GM23338 (cell line): ENCODE measurements around the gene SLCO3A1. TPM values are rescaled to one million over a fixed set of nuclear protein-coding genes. Genes with fewer than 3 reads are reported as not detected.

ENCODE experiments used
- ATAC-seq: fragments of 200-7000 bp; cut with Tn5 transposase; 3 replicates; pipeline ENCODE4 v1.9.1; 2020
- DNase-seq: peaks from one replicate; pipeline ENCODE4 v3.0.0-alpha.2; 2015; ENCODE audit warnings: low spot score
- H2AFZ ChIP-seq: fragments of 200-600 bp; sonication (generic); 2 replicates; pipeline ENCODE4 v1.8.0; 2016; ENCODE audit warnings: antibody characterized with exemption, mild to moderate bottlenecking, moderate library complexity
- H3F3A ChIP-seq: fragments of 200-600 bp; sonication (generic); replicated peaks from 2 replicates; pipeline ENCODE4 v1.8.0; 2017; ENCODE audit warnings: antibody characterized with exemption, mixed run types, low read depth
- H3K27ac ChIP-seq: fragments of 200-600 bp; sonication (generic); 2 replicates; pipeline ENCODE4 v1.6.1; 2016; ENCODE audit warnings: low read depth
- H3K27me3 ChIP-seq: fragments of 200-600 bp; sonication (generic); 2 replicates; pipeline ENCODE4 v1.8.0; 2016; ENCODE audit warnings: mild to moderate bottlenecking, mixed run types, moderate library complexity; ENCODE audit not compliant: insufficient read depth
- H3K36me3 ChIP-seq: fragments of 200-600 bp; sonication (generic); 2 replicates; pipeline ENCODE4 v1.8.0; 2016; ENCODE audit warnings: mild to moderate bottlenecking; ENCODE audit not compliant: insufficient read depth
- H3K4me1 ChIP-seq: fragments of 200-600 bp; sonication (generic); 2 replicates; pipeline ENCODE4 v1.8.0; 2016; ENCODE audit warnings: mild to moderate bottlenecking, moderate library complexity; ENCODE audit not compliant: insufficient read depth
- H3K4me2 ChIP-seq: fragments of 200-600 bp; sonication (generic); 2 replicates; pipeline ENCODE4 v1.7.1; 2017; ENCODE audit warnings: mixed run types
- H3K4me3 ChIP-seq: fragments of 200-600 bp; sonication (generic); 2 replicates; pipeline ENCODE4 v1.6.1; 2016; ENCODE audit warnings: mixed run types
- H3K79me2 ChIP-seq: fragments of 200-600 bp; sonication (generic); replicated peaks from 2 replicates; pipeline ENCODE4 v1.8.0; 2017; ENCODE audit warnings: mild to moderate bottlenecking; ENCODE audit not compliant: insufficient read depth
- H3K9me2 ChIP-seq: fragments of 200-600 bp; sonication (generic); 2 replicates; pipeline ENCODE4 v1.8.0; 2017; ENCODE audit not compliant: insufficient read depth
- H4K20me1 ChIP-seq: fragments of 200-600 bp; sonication (generic); replicated peaks from 2 replicates; pipeline ENCODE4 v1.8.0; 2017; ENCODE audit warnings: mild to moderate bottlenecking; ENCODE audit not compliant: insufficient read depth
- H3K27ac Mint-ChIP-seq: 2 replicates; pipeline ENCODE4 v1.8.0; 2020; ENCODE audit warnings: inconsistent platforms, mild to moderate bottlenecking, moderate library complexity, mixed read lengths
- H3K27me3 Mint-ChIP-seq: 3 replicates; pipeline ENCODE4 v1.8.0; 2022; ENCODE audit warnings: low read depth, mild to moderate bottlenecking, moderate library complexity, mixed read lengths, inconsistent platforms; ENCODE audit not compliant: insufficient read depth, poor library complexity
- H3K36me3 Mint-ChIP-seq: 3 replicates; pipeline ENCODE4 v1.8.0; 2021; ENCODE audit warnings: low read depth, mild to moderate bottlenecking, inconsistent platforms, moderate library complexity, mixed read lengths
- H3K4me1 Mint-ChIP-seq: 3 replicates; pipeline ENCODE4 v1.8.0; 2020; ENCODE audit warnings: mild to moderate bottlenecking, inconsistent platforms, mixed read lengths
- H3K4me3 Mint-ChIP-seq: 3 replicates; pipeline ENCODE4 v1.8.0; 2021; ENCODE audit warnings: moderate library complexity, mild to moderate bottlenecking, inconsistent platforms, mixed read lengths
- H3K9me3 Mint-ChIP-seq: 3 replicates; pipeline ENCODE4 v1.8.0; 2020; ENCODE audit warnings: moderate library complexity, mild to moderate bottlenecking, inconsistent platforms, mixed read lengths
- EZH2phosphoT487 ChIP-seq: fragments of 200-600 bp; sonication (generic); IDR thresholded peaks from one replicate; pipeline ENCODE4 v1.8.1; 2018; ENCODE audit warnings: antibody characterized with exemption; ENCODE audit not compliant: unreplicated experiment
- JUNB ChIP-seq: IDR thresholded peaks from one replicate; pipeline ENCODE4 v1.6.1; 2016; ENCODE audit warnings: antibody characterized with exemption; ENCODE audit not compliant: unreplicated experiment
- NANOG ChIP-seq: IDR thresholded peaks from 2 replicates; pipeline ENCODE4 v1.6.1; 2016; ENCODE audit warnings: antibody characterized with exemption, borderline replicate concordance
- POLR2AphosphoS5 ChIP-seq: IDR thresholded peaks from 2 replicates; pipeline ENCODE4 v1.6.1; 2016; ENCODE audit warnings: antibody characterized with exemption, low read depth
- STAT1 ChIP-seq: IDR thresholded peaks from one replicate; pipeline ENCODE4 v1.6.1; 2016; ENCODE audit warnings: antibody characterized with exemption; ENCODE audit not compliant: unreplicated experiment
- polyA plus RNA-seq: library from polyadenylated mRNA; unstranded; fragments of >200 nt; fragmentation: Nextera tagmentation; extraction: Ambion mirVana; gene quantifications from 2 replicates; pipeline ENCODE4 v1.2.1, GENCODE V29; 2016
- total RNA-seq: library from RNA; depleted of rRNA; stranded (reverse); fragments of >200 nt; shearing (Covaris generic); gene quantifications from 2 replicates; pipeline ENCODE4 v1.2.3, GENCODE V29; 2014
- TF ChIP-seq, protein P1 (sequence below): IDR thresholded peaks from one replicate; pipeline ENCODE4 v1.6.1; 2018; ENCODE audit warnings: antibody characterized with exemption; ENCODE audit not compliant: unreplicated experiment
- TF ChIP-seq, protein P2 (sequence below): IDR thresholded peaks from 2 replicates; pipeline ENCODE4 v1.6.1; 2016; ENCODE audit warnings: antibody characterized with exemption
- TF ChIP-seq, protein P3 (sequence below), 2 experiments: fragments of 200-600 bp in 1 of 2; sonication (generic) in 1 of 2; conservative IDR thresholded peaks; 2 replicates each; pipeline versions ENCODE4 v1.5.1 to v1.6.1; 2016 to 2017; ENCODE audit warnings: antibody characterized with exemption in 2 of 2, low read depth in 2 of 2, mild to moderate bottlenecking in 2 of 2, moderate library complexity in 1 of 2

SLCO3A1 gene
- total and polyA plus RNA-seq, 2 experiments from 2014 or later: 7.3 to 9.4 TPM

DNA sequence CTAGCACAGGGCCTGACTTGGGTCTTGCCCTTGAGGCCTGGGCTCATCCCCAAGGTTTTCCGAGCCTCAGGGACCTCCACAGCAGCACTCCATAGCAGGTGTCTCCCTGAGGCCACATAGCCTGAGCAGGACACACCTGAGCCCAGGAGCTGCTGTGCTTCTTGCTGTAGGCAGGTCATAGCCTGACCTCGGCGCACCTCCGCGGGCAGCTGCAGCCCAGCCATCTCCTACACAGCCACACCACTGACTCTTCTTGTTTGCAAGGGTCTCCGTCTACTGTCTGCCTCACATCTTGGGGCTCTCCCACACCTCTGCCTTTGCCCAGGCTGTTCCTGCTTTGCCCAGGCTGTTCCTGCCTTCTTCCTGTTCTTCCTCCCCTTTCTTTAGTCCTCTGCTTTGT lies 224.8 kb downstream of the SLCO3A1 start (continued):
- TF ChIP-seq, protein P1, sequence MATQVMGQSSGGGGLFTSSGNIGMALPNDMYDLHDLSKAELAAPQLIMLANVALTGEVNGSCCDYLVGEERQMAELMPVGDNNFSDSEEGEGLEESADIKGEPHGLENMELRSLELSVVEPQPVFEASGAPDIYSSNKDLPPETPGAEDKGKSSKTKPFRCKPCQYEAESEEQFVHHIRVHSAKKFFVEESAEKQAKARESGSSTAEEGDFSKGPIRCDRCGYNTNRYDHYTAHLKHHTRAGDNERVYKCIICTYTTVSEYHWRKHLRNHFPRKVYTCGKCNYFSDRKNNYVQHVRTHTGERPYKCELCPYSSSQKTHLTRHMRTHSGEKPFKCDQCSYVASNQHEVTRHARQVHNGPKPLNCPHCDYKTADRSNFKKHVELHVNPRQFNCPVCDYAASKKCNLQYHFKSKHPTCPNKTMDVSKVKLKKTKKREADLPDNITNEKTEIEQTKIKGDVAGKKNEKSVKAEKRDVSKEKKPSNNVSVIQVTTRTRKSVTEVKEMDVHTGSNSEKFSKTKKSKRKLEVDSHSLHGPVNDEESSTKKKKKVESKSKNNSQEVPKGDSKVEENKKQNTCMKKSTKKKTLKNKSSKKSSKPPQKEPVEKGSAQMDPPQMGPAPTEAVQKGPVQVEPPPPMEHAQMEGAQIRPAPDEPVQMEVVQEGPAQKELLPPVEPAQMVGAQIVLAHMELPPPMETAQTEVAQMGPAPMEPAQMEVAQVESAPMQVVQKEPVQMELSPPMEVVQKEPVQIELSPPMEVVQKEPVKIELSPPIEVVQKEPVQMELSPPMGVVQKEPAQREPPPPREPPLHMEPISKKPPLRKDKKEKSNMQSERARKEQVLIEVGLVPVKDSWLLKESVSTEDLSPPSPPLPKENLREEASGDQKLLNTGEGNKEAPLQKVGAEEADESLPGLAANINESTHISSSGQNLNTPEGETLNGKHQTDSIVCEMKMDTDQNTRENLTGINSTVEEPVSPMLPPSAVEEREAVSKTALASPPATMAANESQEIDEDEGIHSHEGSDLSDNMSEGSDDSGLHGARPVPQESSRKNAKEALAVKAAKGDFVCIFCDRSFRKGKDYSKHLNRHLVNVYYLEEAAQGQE: no peak
- TF ChIP-seq EZH2phosphoT487 (no peak), POLR2AphosphoS5 (no peak), JUNB (no peak), NANOG (no peak), STAT1 (no peak)
- TF ChIP-seq, protein P2, sequence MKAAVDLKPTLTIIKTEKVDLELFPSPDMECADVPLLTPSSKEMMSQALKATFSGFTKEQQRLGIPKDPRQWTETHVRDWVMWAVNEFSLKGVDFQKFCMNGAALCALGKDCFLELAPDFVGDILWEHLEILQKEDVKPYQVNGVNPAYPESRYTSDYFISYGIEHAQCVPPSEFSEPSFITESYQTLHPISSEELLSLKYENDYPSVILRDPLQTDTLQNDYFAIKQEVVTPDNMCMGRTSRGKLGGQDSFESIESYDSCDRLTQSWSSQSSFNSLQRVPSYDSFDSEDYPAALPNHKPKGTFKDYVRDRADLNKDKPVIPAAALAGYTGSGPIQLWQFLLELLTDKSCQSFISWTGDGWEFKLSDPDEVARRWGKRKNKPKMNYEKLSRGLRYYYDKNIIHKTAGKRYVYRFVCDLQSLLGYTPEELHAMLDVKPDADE: no peak

DNA sequence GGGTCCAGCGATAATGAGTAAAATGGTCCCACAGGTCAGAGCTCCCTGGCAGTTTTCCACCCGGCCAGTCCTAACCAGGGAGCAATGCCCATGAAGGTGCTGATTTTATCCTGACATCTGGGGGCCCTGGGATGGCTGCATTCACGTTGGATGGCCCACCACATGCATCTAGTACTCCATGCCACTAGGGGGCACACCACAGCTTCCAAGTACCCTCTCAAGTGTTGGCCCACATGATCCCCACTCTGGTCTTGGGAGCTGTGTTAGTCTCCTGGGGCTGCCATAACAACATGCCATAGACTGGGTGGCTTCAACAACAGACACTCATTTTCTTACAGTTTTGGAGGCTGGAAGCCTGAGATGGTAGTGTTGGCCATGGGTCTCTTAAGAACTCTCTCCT lies 225.5 kb downstream of the SLCO3A1 start:
- Mint-ChIP-seq H3K36me3 (no peaks in the 10 kb centered on the region), H3K4me1 (peaks cover 5% of the 10 kb centered on the region), H3K9me3 (no peaks in the 10 kb centered on the region), H3K27me3 (peaks cover 6% of the 10 kb centered on the region), H3K4me3 (no peak overlapping the region), H3K27ac (no peak overlapping the region)
- Histone ChIP-seq H3F3A (no peaks in the 10 kb centered on the region), H3K27me3 (no peaks in the 10 kb centered on the region), H3K4me2 (no peak overlapping the region), H3K27ac (no peak overlapping the region), H3K4me1 (no peaks in the 10 kb centered on the region), H2AFZ (no peak overlapping the region), H3K36me3 (no peaks in the 10 kb centered on the region), H3K9me2 (no peaks in the 10 kb centered on the region), H3K79me2 (no peaks in the 10 kb centered on the region), H4K20me1 (no peaks in the 10 kb centered on the region; the same call in 1 of the 2 replicates), H3K4me3 (no peak overlapping the region)
- peak; percentile 39 for ATAC-seq
- peak; percentile 76 for DNase-seq
- TF ChIP-seq, protein P3, sequence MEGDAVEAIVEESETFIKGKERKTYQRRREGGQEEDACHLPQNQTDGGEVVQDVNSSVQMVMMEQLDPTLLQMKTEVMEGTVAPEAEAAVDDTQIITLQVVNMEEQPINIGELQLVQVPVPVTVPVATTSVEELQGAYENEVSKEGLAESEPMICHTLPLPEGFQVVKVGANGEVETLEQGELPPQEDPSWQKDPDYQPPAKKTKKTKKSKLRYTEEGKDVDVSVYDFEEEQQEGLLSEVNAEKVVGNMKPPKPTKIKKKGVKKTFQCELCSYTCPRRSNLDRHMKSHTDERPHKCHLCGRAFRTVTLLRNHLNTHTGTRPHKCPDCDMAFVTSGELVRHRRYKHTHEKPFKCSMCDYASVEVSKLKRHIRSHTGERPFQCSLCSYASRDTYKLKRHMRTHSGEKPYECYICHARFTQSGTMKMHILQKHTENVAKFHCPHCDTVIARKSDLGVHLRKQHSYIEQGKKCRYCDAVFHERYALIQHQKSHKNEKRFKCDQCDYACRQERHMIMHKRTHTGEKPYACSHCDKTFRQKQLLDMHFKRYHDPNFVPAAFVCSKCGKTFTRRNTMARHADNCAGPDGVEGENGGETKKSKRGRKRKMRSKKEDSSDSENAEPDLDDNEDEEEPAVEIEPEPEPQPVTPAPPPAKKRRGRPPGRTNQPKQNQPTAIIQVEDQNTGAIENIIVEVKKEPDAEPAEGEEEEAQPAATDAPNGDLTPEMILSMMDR (conservative IDR thresholded peaks at IDR 0.05; ENCODE audit: low read depth in 2 of 2): peak; percentile 63 to 74
- TF ChIP-seq POLR2AphosphoS5: no peak
